Lung (tissue), 12 donors: ENCODE results near the gene PGRMC2. TPM values are rescaled to one million over a fixed set of nuclear protein-coding genes. Genes with fewer than 3 reads are reported as not detected.
"Not testable (repeated sequence)": the region's sequence is repeated elsewhere in the genome, so short reads cannot be mapped to it uniquely, and the experiment has no call there.

Experiments
- ATAC-seq: fragments of 200-7000 bp; cut with Tn5 transposase; one replicate; pipeline ENCODE4 v1.9.1; 2020; ENCODE audit warnings: moderate number of reproducible peaks; ENCODE audit not compliant: insufficient read depth, low FRiP score
- DNase-seq, 3 donors: peaks; one replicate each; pipeline ENCODE4 v3.0.0-alpha.2; 2013 to 2017
- H3K27ac ChIP-seq, 2 donors: one replicate each; pipeline ENCODE4 v1.5.1; 2013; ENCODE audit warnings: mild to moderate bottlenecking in 2 of 2, moderate library complexity in 2 of 2, control low read depth in 1 of 2, inconsistent platforms in 1 of 2, low read depth in 1 of 2, low read length in 1 of 2
- H3K27me3 ChIP-seq, 3 donors: one replicate each; pipeline ENCODE4 v1.5.1; 2013; ENCODE audit warnings: low read length in 2 of 3; ENCODE audit not compliant: control insufficient read depth in 3 of 3, insufficient read depth in 3 of 3
- H3K36me3 ChIP-seq, 4 donors: one replicate each; pipeline ENCODE4 v1.5.1; 2013; ENCODE audit warnings: low read length in 4 of 4, mild to moderate bottlenecking in 1 of 4, moderate library complexity in 1 of 4; ENCODE audit not compliant: control insufficient read depth in 4 of 4, insufficient read depth in 4 of 4
- H3K4me1 ChIP-seq, 5 donors: one replicate each; pipeline ENCODE4 v1.5.1; 2013; ENCODE audit warnings: low read length in 5 of 5, mild to moderate bottlenecking in 2 of 5, moderate library complexity in 1 of 5; ENCODE audit not compliant: control insufficient read depth in 5 of 5, insufficient read depth in 5 of 5
- H3K4me3 ChIP-seq: one replicate; pipeline ENCODE4 v1.5.1; 2013; ENCODE audit warnings: mild to moderate bottlenecking, control low read depth, moderate library complexity
- H3K9ac ChIP-seq, 2 donors: one replicate each; pipeline ENCODE4 v1.5.1; 2013; ENCODE audit warnings: low read length in 2 of 2, control low read depth in 1 of 2; ENCODE audit not compliant: insufficient read depth in 1 of 2
- H3K9me3 ChIP-seq, 4 donors: one replicate each; pipeline ENCODE4 v1.5.1; 2013; ENCODE audit warnings: low read length in 3 of 4, mild to moderate bottlenecking in 1 of 4, moderate library complexity in 1 of 4; ENCODE audit not compliant: control insufficient read depth in 4 of 4, insufficient read depth in 3 of 4
- WGBS, 2 donors: extraction: QIAGEN DNeasy Blood & Tissue Kit; methylation state at CpG; one replicate each; pipeline ENCODE4 v1.1.7; 2013; 5-methylcytosine and 5-hydroxymethylcytosine counted together
- polyA plus RNA-seq, 2 donors: library from polyadenylated mRNA; stranded (reverse); fragments of 200-250 nt; gene quantifications; one replicate each; pipeline ENCODE4 v1.2.1, GENCODE V29; 2013
- total RNA-seq, 2 donors: library from RNA; depleted of rRNA in 1 of 2; stranded (reverse); fragments of >200 nt in 1 of 2; gene quantifications; one replicate each; pipeline ENCODE4 v1.2.1, GENCODE V29; 2014 to 2021
- TF ChIP-seq, protein P1 (sequence below): IDR thresholded peaks from 2 replicates; pipeline ENCODE4 v1.5.1; 2012; ENCODE audit warnings: mild to moderate bottlenecking; ENCODE audit errors: control extremely low read depth, extremely low read depth
- donor health status: control.
- donor health status: control.
- donor health status: Bipolar disorder and iron deficiency.
- donor health status: healthy.
- donor health status: DM: yes; HTN: yes; CAD: no.

PGRMC2 gene
- total and polyA plus RNA-seq, 4 donors: 25.8 to 71.6 (median 35.3) TPM

DNA sequence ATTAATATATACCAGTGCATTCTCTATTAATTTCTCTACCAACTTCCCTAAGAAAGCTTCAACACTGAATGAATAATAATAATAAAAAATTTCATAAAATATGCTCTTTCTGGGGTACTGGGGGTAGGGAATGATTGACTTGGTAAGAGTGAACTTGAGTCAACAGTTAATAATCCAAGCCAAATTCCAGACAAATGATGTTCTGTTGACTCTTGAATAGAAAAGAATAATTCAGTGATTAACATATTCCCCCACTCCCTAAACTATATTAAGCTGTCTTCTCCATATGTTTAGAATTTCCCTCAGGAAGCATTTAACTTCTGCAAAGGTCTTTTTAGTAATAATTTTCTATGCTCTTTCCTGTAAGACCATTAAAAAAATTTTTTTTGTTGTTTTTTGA, 12.3 kb downstream of the PGRMC2 start:
- no peak overlapping the region for H3K9ac ChIP-seq
- TF ChIP-seq, protein P1, sequence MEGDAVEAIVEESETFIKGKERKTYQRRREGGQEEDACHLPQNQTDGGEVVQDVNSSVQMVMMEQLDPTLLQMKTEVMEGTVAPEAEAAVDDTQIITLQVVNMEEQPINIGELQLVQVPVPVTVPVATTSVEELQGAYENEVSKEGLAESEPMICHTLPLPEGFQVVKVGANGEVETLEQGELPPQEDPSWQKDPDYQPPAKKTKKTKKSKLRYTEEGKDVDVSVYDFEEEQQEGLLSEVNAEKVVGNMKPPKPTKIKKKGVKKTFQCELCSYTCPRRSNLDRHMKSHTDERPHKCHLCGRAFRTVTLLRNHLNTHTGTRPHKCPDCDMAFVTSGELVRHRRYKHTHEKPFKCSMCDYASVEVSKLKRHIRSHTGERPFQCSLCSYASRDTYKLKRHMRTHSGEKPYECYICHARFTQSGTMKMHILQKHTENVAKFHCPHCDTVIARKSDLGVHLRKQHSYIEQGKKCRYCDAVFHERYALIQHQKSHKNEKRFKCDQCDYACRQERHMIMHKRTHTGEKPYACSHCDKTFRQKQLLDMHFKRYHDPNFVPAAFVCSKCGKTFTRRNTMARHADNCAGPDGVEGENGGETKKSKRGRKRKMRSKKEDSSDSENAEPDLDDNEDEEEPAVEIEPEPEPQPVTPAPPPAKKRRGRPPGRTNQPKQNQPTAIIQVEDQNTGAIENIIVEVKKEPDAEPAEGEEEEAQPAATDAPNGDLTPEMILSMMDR: no peak
- ATAC-seq: no peak

DNA sequence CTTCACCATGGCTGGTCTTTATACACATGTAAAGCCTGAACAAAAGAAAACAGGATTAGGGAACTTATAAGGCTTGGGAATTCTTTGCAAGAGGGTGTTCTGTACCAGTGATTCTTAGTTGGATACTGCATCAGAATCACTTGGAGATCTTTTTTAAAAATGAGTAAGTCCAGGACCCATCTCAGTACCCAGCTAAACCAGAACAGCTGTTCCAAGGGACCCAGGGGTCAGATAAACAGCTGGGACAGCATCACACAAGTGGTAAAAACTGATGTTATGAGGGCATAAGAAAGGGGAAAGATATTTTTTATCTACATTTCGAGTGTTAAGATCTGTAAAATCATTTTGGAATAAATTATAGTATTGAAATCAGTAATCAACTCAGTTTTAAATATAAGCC, 16.1 kb downstream of the PGRMC2 start:
- TF ChIP-seq, protein P1: no peak
- H3K27me3 ChIP-seq: no peaks in the 10 kb centered on the region
- H3K27ac ChIP-seq: no peak overlapping the region
- no peak overlapping the region for H3K4me3 ChIP-seq
- peaks cover 0 to 9% (median 0%) of the 10 kb centered on the region in 5 donors for H3K4me1 ChIP-seq
- H3K9me3 ChIP-seq: no peaks in the 10 kb centered on the region
- DNase-seq: no peak
- no peak overlapping the region for H3K9ac ChIP-seq
- WGBS, 2 donors: 78 to 91% methylated on average over 1 of the region's 1 CpG
- ATAC-seq: no peak
- H3K36me3 ChIP-seq: peaks cover 0 to 13% (median 7%) of the 10 kb centered on the region in 4 donors

More for the DNA sequence above, 12.3 kb downstream of the PGRMC2 start:
- Histone ChIP-seq H3K4me1 (peaks cover 0 to 12% (median 0%) of the 10 kb centered on the region in 5 donors), H3K27me3 (no peaks in the 10 kb centered on the region), H3K9me3 (no peaks in the 10 kb centered on the region), H3K27ac (no peak overlapping the region), H3K36me3 (peaks cover 1 to 8% (median 7%) of the 10 kb centered on the region in 4 donors), H3K4me3 (no peak overlapping the region)
- DNase-seq: no peak

DNA sequence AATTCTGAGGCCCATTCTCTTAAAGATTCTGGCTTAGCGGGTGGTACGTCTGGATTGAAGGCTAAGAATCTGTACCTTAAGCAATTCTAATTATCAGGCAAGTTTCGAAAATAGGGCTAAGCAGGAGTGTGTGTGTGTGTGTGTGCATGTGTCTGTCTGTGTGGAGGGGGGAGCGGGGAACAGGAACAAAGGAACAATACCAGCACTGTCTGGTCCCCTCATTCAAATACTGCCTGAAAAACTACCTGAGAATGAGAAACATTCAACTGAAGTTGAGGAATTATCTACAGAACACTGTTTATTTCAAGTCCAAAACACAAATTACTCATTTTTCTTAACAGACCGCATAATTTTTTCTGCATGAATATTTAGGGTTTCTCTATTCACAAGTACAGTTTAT, 18.6 kb downstream of the PGRMC2 start:
- ATAC-seq (no peak), DNase-seq (no peak)
- no peak overlapping the region for H3K27ac ChIP-seq
- WGBS, 2 donors: 89 to 91% methylated on average over 5 of the region's 5 CpGs
- H3K36me3 ChIP-seq: peaks cover 0 to 13% (median 4%) of the 10 kb centered on the region in 4 donors
- no peaks in the 10 kb centered on the region for H3K9me3 ChIP-seq
- TF ChIP-seq, protein P1: no peak
- H3K27me3 ChIP-seq: no peaks in the 10 kb centered on the region
- no peak overlapping the region for H3K9ac ChIP-seq
- no peak overlapping the region for H3K4me3 ChIP-seq
- H3K4me1 ChIP-seq: peaks cover 0 to 2% (median 0%) of the 10 kb centered on the region in 5 donors

DNA sequence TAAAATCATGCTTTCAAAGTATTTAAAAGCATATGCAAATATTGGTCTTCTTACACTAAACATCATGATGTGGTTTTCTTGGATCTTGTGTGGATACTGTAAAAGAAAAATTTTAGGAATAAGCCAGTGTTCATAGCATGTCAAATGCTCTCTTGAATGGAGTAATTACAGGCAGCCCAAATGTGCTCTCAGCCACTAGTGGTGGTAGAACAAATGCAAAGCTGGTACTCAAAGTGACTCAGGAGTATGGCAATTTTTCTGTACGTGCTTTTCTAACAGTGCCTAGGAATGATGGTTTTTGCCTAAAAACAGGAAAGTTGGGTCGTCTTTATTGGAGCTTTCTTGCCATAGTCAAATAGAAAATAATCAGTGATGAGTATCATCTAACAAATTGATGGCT, 19.9 kb downstream of the PGRMC2 start:
- TF ChIP-seq, protein P1: no peak
- DNase-seq (no peak), ATAC-seq (no peak)
- WGBS, 2 donors: 53 to 64% methylated on average over 2 of the region's 2 CpGs
- H3K9ac ChIP-seq: no peak overlapping the region
- no peak overlapping the region for H3K27ac ChIP-seq
- H3K36me3 ChIP-seq: peaks cover 0 to 13% (median 3%) of the 10 kb centered on the region in 4 donors
- no peaks in the 10 kb centered on the region for H3K9me3 ChIP-seq
- no peaks in the 10 kb centered on the region for H3K27me3 ChIP-seq
- H3K4me3 ChIP-seq: no peak overlapping the region
- H3K4me1 ChIP-seq: no peaks in the 10 kb centered on the region

DNA sequence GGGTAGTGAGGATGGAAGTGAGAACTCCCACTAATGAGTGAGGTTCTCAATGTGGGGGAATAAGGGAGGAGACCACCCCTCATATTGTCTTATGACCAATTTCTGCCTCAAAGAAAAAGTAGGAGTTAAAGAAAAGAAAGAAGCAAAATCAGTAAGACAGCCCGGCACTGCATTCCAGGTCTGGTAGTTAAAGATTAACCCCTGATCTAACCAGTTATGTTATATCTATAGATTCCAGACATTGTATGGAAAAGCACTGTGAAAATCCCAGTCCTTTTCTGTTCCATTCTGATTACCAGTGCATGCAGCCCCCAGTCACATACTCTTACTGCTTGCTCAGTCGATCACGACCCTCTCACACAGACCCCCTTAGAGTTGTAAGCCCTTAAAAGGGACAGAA, 20.4 kb downstream of the PGRMC2 start:
- DNase-seq: peak in 1 of 3 donors; percentile 45
- ATAC-seq, H3K4me3 ChIP-seq, H3K27me3 ChIP-seq, H3K9ac ChIP-seq, H3K9me3 ChIP-seq, H3K4me1 ChIP-seq, H3K27ac ChIP-seq: not testable (repeated sequence)
- H3K36me3 ChIP-seq: peaks cover 0 to 13% (median 3%) of the 10 kb centered on the region in 4 donors
- WGBS, 2 donors: 39 to 64% methylated on average over 3 of the region's 3 CpGs

DNA sequence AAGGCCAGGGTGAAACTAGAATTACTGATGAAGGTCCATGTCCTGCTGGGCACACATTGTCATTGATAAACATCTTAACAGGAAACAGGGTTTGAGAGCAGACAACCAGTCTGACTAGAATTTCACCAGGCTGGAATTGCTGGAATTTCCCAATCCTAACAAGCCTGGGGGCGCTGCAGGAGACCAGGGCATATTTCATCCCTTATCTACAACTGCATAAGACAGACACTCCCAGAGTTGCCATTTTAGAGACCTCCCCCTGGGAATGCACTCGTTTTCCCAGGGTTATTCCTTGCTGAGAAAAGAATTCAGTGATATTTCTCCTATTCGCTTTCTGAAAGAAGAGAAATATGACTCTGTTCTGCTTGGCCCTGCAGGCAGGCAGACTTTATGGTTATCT, 22.1 kb downstream of the PGRMC2 start:
- not testable (repeated sequence) for H3K4me3 ChIP-seq, H3K9ac ChIP-seq, H3K27me3 ChIP-seq, ATAC-seq, H3K36me3 ChIP-seq, H3K27ac ChIP-seq, H3K9me3 ChIP-seq, DNase-seq, H3K4me1 ChIP-seq
- 72 to 75% methylated on average over 3 of the region's 3 CpGs for WGBS, 2 donors
